GM18526 (cell line): ENCODE results near the gene RASSF8.

ENCODE experiments used
- POLR2A ChIP-seq: IDR thresholded peaks from 3 replicates; pipeline ENCODE4 v1.6.1; 2011; ENCODE audit not compliant: insufficient read length; ENCODE audit errors: extremely low read depth

Gene RASSF8

GRCh38 chr12:26088998-26089397 lies 130.5 kb downstream of the RASSF8 start:
- TF ChIP-seq POLR2A: no peak

GRCh38 chr12:26090836-26091510 lies 132.5 kb downstream of the RASSF8 start:
- TF ChIP-seq POLR2A: no peak

GRCh38 chr12:26091822-26092221 lies 133.3 kb downstream of the RASSF8 start:
- no peak for TF ChIP-seq POLR2A

- TF ChIP-seq POLR2A: no peak
Observed at GRCh38 chr12:26092346-26093105, 134.0 kb downstream of the RASSF8 start.

GRCh38 chr12:26095186-26095585 lies 136.7 kb downstream of the RASSF8 start:
- TF ChIP-seq POLR2A: no peak

DNA sequence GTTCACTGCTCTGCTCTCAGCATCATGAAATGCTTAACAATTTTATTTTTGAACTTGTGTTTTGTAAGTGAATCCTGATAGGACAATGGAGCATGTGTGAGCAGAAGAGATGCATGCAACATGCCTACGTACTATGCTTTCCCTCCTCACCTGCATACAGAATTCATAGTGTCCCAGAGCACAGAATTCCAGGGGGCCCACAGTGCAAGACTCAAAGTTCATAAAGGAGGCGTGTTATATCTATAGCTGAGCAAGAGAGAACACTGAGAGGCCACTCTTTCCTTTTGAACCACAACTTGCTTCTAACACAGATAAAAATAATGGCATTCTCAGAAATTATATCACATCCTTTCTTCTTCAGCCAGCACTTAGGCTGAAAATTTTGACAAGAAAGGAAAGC lies 137.6 kb downstream of the RASSF8 start:
- TF ChIP-seq POLR2A: no peak

DNA sequence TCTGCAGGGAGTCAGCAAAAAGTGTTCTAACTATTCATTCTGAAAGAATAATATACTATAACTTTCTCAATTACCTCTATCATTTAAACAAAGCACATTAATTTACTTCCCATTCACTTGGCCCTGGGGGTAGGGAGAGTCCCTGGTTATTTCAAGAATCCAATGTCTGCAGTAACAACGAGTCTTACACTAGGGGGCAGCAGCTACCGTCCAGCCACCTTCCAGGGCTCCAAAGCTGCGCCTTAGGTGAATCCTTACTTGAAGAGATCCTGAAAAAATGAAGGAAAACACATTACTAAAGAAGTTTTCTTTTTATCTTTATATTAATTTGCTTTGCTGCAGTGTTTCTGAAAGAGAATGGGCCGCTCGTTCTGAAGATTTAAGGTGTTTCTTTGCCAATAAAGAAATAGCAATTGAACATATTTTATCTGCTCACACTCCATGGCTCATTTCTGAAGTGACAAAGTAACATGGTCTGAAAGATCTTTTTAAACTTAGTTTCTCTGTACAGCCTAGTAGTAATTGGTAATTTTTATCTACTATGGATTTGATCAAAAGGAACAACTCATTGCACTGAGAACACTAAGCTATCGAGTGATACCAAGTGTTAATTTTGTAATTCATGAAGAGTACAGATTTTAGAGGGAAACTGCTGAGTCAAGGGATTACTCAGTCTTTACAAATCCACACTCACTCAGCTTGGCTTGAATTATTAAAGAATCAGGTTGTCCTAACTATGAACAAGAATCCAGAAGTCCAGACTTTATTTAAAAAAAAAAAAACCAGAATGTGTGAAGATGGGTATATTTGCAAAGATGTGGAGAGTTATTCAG lies 138.8 kb downstream of the RASSF8 start:
- no peak for TF ChIP-seq POLR2A

GRCh38 chr12:26100666-26101349 lies 142.3 kb downstream of the RASSF8 start:
- no peak for TF ChIP-seq POLR2A

- TF ChIP-seq POLR2A: no peak
Observed at GRCh38 chr12:26101350-26101734, 142.9 kb downstream of the RASSF8 start.

DNA sequence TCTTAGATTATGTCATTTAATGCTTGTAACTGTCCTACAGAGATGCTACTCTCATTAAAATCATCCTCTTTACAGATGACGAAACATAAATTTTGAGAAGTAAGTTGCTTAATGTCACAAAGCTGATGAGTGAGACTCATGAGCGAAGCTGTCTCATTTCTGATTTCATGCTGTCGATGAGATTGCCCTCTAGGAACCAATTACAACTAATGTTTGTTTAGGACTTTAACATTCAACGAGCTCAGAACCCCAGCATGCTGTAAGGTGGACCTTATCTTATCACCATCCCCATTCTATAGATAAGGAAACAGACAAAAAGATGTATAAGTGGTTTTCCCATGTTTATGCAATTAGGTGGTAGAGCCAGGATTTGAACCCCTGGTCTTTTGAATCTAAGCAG lies 143.3 kb downstream of the RASSF8 start:
- no peak for TF ChIP-seq POLR2A

GRCh38 chr12:26102953-26103352 lies 144.5 kb downstream of the RASSF8 start:
- no peak for TF ChIP-seq POLR2A

- no peak for TF ChIP-seq POLR2A
Observed at GRCh38 chr12:26106347-26106746, 147.9 kb downstream of the RASSF8 start.

DNA sequence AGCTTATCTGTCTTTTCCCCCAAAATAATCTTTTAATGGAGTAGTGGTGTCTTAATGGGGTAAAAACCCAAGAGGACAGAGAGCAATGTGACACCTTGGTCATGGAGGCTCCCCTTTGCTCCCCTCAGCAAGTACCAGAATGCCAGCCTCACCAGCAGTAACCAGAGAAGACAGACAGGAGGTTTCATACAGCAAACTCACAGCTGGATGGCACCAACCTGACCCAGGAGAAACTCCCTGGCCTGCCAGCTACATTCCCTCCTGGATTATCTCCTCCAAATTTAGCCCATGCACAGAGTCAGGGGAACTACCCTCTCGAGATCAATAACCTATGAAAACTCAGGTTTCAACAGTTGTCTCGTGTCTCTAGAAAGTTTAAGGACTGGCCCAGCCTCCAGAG lies 150.4 kb downstream of the RASSF8 start:
- no peak for TF ChIP-seq POLR2A

GRCh38 chr12:26109343-26109881 lies 150.9 kb downstream of the RASSF8 start:
- no peak for TF ChIP-seq POLR2A

DNA sequence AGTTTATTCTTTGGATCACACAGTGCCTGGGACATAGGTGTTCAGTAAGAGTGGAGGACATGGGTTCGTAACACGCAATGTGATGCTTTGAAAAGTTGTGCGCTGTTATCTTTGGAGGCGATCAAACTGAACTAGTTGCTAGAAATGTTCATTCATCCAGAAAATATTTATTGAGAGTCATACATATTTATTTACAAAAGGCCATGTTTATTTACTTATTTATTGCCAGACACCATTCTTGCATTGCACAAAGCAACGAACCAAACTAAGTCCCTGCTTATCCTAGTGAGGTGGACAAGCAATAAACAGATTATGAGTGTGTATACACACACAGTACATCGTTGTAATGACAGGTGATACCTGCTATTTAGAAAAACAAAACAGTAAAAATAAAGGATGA lies 153.8 kb downstream of the RASSF8 start:
- no peak for TF ChIP-seq POLR2A
